Measurements from ENCODE around the gene NKD2. TPM values are rescaled to one million over a fixed set of nuclear protein-coding genes. Genes with fewer than 3 reads are reported as not detected.
"Not testable (repeated sequence)": the region's sequence is repeated elsewhere in the genome, so short reads cannot be mapped to it uniquely, and the experiment has no call there.

NKD2 gene
- total RNA-seq, 1 experiment from 2014 or later: 0.57 TPM

DNA sequence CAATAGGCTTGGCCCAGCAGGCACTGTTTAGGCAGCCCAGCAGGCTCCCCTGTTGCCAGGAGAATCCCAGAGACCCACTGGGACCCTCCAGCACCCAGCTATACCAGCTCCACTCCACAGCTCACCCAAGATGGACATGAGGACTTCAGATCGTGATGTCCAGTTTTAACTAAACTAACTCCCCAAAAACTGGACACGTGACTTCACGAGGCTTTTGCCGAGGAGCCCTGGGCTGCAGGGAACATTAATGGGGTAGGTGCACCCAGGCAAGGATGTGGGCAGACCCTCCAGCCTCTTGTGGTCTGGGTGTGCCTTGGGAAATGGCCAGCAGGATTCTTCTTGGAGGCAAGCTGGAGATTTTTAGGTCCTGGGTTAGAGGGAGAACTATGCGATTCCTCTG is 8.9 kb upstream of the NKD2 start:
- Histone ChIP-seq H3K27ac (no peak overlapping the region), H3K4me3 (no peak overlapping the region), H3K27me3 (ENCODE audit: insufficient read depth, low read depth) (peaks cover 81% of the 10 kb centered on the region), H3K36me3 (ENCODE audit: low read depth) (no peaks in the 10 kb centered on the region), H3K9me3 (ENCODE audit: insufficient read depth, low read depth) (no peaks in the 10 kb centered on the region), H3K4me2 (no peak overlapping the region), H3F3A (ENCODE audit: insufficient read depth, low read depth) (peaks cover 19% of the 10 kb centered on the region; the same call in 1 of the 2 replicates), H4K20me1 (ENCODE audit: insufficient read depth) (no peaks in the 10 kb centered on the region), H3K9me2 (ENCODE audit: insufficient read depth) (no peaks in the 10 kb centered on the region), H2AFZ (no peak overlapping the region), H3K4me1 (replicated peaks; ENCODE audit: insufficient read depth) (peaks cover 4% of the 10 kb centered on the region; the same call in 1 of the 2 replicates), H3K79me2 (ENCODE audit: low read depth) (no peaks in the 10 kb centered on the region)
- no peak for TF ChIP-seq CTCF (conservative IDR thresholded peaks at IDR 0.05)
- TF ChIP-seq EZH2 (IDR thresholded peaks at IDR 0.05; ENCODE audit: low read depth): no peak
- ChIA-PET CTCF (no interaction called here), POLR2A (ENCODE audit: unreplicated experiment) (no interaction called here)
- intact Hi-C loops (cut with micrococcal nuclease; ENCODE audit: unreplicated experiment): no loop called here
- no TSS peak for BruUV-seq (replicated peaks)
- no peak for DNase-seq

- POLR2A ChIA-PET (ENCODE audit: unreplicated experiment): no interaction called here
- BruUV-seq (replicated peaks): no TSS peak
Observed at GRCh38 chr5:1000329-1000728, 8.3 kb upstream of the NKD2 start.

GRCh38 chr5:1000831-1001230 is 7.8 kb upstream of the NKD2 start:
- BruUV-seq (replicated peaks); H3K9me3 ChIP-seq (ENCODE audit: insufficient read depth, low read depth); H3K4me1 ChIP-seq (replicated peaks; ENCODE audit: insufficient read depth); POLR2A ChIA-PET (ENCODE audit: unreplicated experiment); H3K9me2 ChIP-seq (ENCODE audit: insufficient read depth); H3K27ac ChIP-seq; H3K36me3 ChIP-seq (ENCODE audit: low read depth); H2AFZ ChIP-seq; CTCF ChIA-PET; DNase-seq; H3K4me3 ChIP-seq; intact Hi-C loops (cut with micrococcal nuclease; ENCODE audit: unreplicated experiment); H3K79me2 ChIP-seq (ENCODE audit: low read depth); H3K4me2 ChIP-seq; H4K20me1 ChIP-seq (ENCODE audit: insufficient read depth): not testable (repeated sequence)
- Histone ChIP-seq H3F3A (ENCODE audit: insufficient read depth, low read depth) (peaks cover 19% of the 10 kb centered on the region; the same call in 1 of the 2 replicates), H3K27me3 (ENCODE audit: insufficient read depth, low read depth) (peaks cover 83% of the 10 kb centered on the region)

More at GRCh38 chr5:1000329-1000728, 8.3 kb upstream of the NKD2 start:
- no peak for TF ChIP-seq EZH2 (IDR thresholded peaks at IDR 0.05; ENCODE audit: low read depth)
- TF ChIP-seq CTCF (conservative IDR thresholded peaks at IDR 0.05): no peak
- Histone ChIP-seq H3K9me2 (ENCODE audit: insufficient read depth) (no peaks in the 10 kb centered on the region), H3K9me3 (ENCODE audit: insufficient read depth, low read depth) (no peaks in the 10 kb centered on the region), H3K27ac (no peak overlapping the region), H4K20me1 (ENCODE audit: insufficient read depth) (no peaks in the 10 kb centered on the region), H3K4me3 (no peak overlapping the region), H3K36me3 (ENCODE audit: low read depth) (no peaks in the 10 kb centered on the region), H3K4me2 (no peak overlapping the region), H3K27me3 (ENCODE audit: insufficient read depth, low read depth) (peaks cover 83% of the 10 kb centered on the region), H3F3A (ENCODE audit: insufficient read depth, low read depth) (peaks cover 19% of the 10 kb centered on the region; the same call in 1 of the 2 replicates), H2AFZ (no peak overlapping the region), H3K79me2 (ENCODE audit: low read depth) (no peaks in the 10 kb centered on the region), H3K4me1 (replicated peaks; ENCODE audit: insufficient read depth) (peaks cover 4% of the 10 kb centered on the region; the same call in 1 of the 2 replicates)
- CTCF ChIA-PET: no interaction called here
- DNase-seq: no peak
- intact Hi-C loops (cut with micrococcal nuclease; ENCODE audit: unreplicated experiment): no loop called here
